GM23338 (cell line): Measurements from ENCODE around the gene MED12L. TPM values are rescaled to one million over a fixed set of nuclear protein-coding genes. Genes with fewer than 3 reads are reported as not detected.

ENCODE experiments used
- ATAC-seq: fragments of 200-7000 bp; cut with Tn5 transposase; 3 replicates; pipeline ENCODE4 v1.9.1; 2020
- DNase-seq: peaks from one replicate; pipeline ENCODE4 v3.0.0-alpha.2; 2015; ENCODE audit warnings: low spot score
- H2AFZ ChIP-seq: fragments of 200-600 bp; sonication (generic); 2 replicates; pipeline ENCODE4 v1.8.0; 2016; ENCODE audit warnings: antibody characterized with exemption, mild to moderate bottlenecking, moderate library complexity
- H3F3A ChIP-seq: fragments of 200-600 bp; sonication (generic); replicated peaks from 2 replicates; pipeline ENCODE4 v1.8.0; 2017; ENCODE audit warnings: antibody characterized with exemption, mixed run types, low read depth
- H3K27ac ChIP-seq: fragments of 200-600 bp; sonication (generic); 2 replicates; pipeline ENCODE4 v1.6.1; 2016; ENCODE audit warnings: low read depth
- H3K27me3 ChIP-seq: fragments of 200-600 bp; sonication (generic); 2 replicates; pipeline ENCODE4 v1.8.0; 2016; ENCODE audit warnings: mild to moderate bottlenecking, mixed run types, moderate library complexity; ENCODE audit not compliant: insufficient read depth
- H3K36me3 ChIP-seq: fragments of 200-600 bp; sonication (generic); 2 replicates; pipeline ENCODE4 v1.8.0; 2016; ENCODE audit warnings: mild to moderate bottlenecking; ENCODE audit not compliant: insufficient read depth
- H3K4me1 ChIP-seq: fragments of 200-600 bp; sonication (generic); 2 replicates; pipeline ENCODE4 v1.8.0; 2016; ENCODE audit warnings: mild to moderate bottlenecking, moderate library complexity; ENCODE audit not compliant: insufficient read depth
- H3K4me2 ChIP-seq: fragments of 200-600 bp; sonication (generic); 2 replicates; pipeline ENCODE4 v1.7.1; 2017; ENCODE audit warnings: mixed run types
- H3K4me3 ChIP-seq: fragments of 200-600 bp; sonication (generic); 2 replicates; pipeline ENCODE4 v1.6.1; 2016; ENCODE audit warnings: mixed run types
- H3K79me2 ChIP-seq: fragments of 200-600 bp; sonication (generic); replicated peaks from 2 replicates; pipeline ENCODE4 v1.8.0; 2017; ENCODE audit warnings: mild to moderate bottlenecking; ENCODE audit not compliant: insufficient read depth
- H3K9me2 ChIP-seq: fragments of 200-600 bp; sonication (generic); 2 replicates; pipeline ENCODE4 v1.8.0; 2017; ENCODE audit not compliant: insufficient read depth
- H4K20me1 ChIP-seq: fragments of 200-600 bp; sonication (generic); replicated peaks from 2 replicates; pipeline ENCODE4 v1.8.0; 2017; ENCODE audit warnings: mild to moderate bottlenecking; ENCODE audit not compliant: insufficient read depth
- H3K27ac Mint-ChIP-seq: 2 replicates; pipeline ENCODE4 v1.8.0; 2020; ENCODE audit warnings: inconsistent platforms, mild to moderate bottlenecking, moderate library complexity, mixed read lengths
- H3K27me3 Mint-ChIP-seq: 3 replicates; pipeline ENCODE4 v1.8.0; 2022; ENCODE audit warnings: low read depth, mild to moderate bottlenecking, moderate library complexity, mixed read lengths, inconsistent platforms; ENCODE audit not compliant: insufficient read depth, poor library complexity
- H3K36me3 Mint-ChIP-seq: 3 replicates; pipeline ENCODE4 v1.8.0; 2021; ENCODE audit warnings: low read depth, mild to moderate bottlenecking, inconsistent platforms, moderate library complexity, mixed read lengths
- H3K4me1 Mint-ChIP-seq: 3 replicates; pipeline ENCODE4 v1.8.0; 2020; ENCODE audit warnings: mild to moderate bottlenecking, inconsistent platforms, mixed read lengths
- H3K4me3 Mint-ChIP-seq: 3 replicates; pipeline ENCODE4 v1.8.0; 2021; ENCODE audit warnings: moderate library complexity, mild to moderate bottlenecking, inconsistent platforms, mixed read lengths
- H3K9me3 Mint-ChIP-seq: 3 replicates; pipeline ENCODE4 v1.8.0; 2020; ENCODE audit warnings: moderate library complexity, mild to moderate bottlenecking, inconsistent platforms, mixed read lengths
- ETS1 ChIP-seq: IDR thresholded peaks from 2 replicates; pipeline ENCODE4 v1.6.1; 2016; ENCODE audit warnings: antibody characterized with exemption
- EZH2 ChIP-seq: fragments of 200-600 bp; sonication (generic); IDR thresholded peaks from one replicate; pipeline ENCODE4 v1.8.0; 2017; ENCODE audit warnings: antibody characterized with exemption, mild to moderate bottlenecking, low read depth; ENCODE audit not compliant: unreplicated experiment
- EZH2phosphoT487 ChIP-seq: fragments of 200-600 bp; sonication (generic); IDR thresholded peaks from one replicate; pipeline ENCODE4 v1.8.1; 2018; ENCODE audit warnings: antibody characterized with exemption; ENCODE audit not compliant: unreplicated experiment
- JUNB ChIP-seq: IDR thresholded peaks from one replicate; pipeline ENCODE4 v1.6.1; 2016; ENCODE audit warnings: antibody characterized with exemption; ENCODE audit not compliant: unreplicated experiment
- REST ChIP-seq: IDR thresholded peaks from one replicate; pipeline ENCODE4 v1.6.1; 2018; ENCODE audit warnings: antibody characterized with exemption; ENCODE audit not compliant: unreplicated experiment
- STAT1 ChIP-seq: IDR thresholded peaks from one replicate; pipeline ENCODE4 v1.6.1; 2016; ENCODE audit warnings: antibody characterized with exemption; ENCODE audit not compliant: unreplicated experiment
- ZNF114 ChIP-seq: fragments of 250-450 bp; sonication (Bioruptor Pico); IDR thresholded peaks from 2 replicates; pipeline ENCODE4 v1.5.0; 2020; ENCODE audit warnings: mild to moderate bottlenecking, moderate library complexity
- ZNF331 ChIP-seq: fragments of 250-450 bp; sonication (Bioruptor Pico); IDR thresholded peaks from 2 replicates; pipeline ENCODE4 v1.5.0; 2020; ENCODE audit warnings: low read depth, mild to moderate bottlenecking, moderate library complexity
- polyA plus RNA-seq: library from polyadenylated mRNA; unstranded; fragments of >200 nt; fragmentation: Nextera tagmentation; extraction: Ambion mirVana; gene quantifications from 2 replicates; pipeline ENCODE4 v1.2.1, GENCODE V29; 2016
- total RNA-seq: library from RNA; depleted of rRNA; stranded (reverse); fragments of >200 nt; shearing (Covaris generic); gene quantifications from 2 replicates; pipeline ENCODE4 v1.2.3, GENCODE V29; 2014

Gene MED12L
- total and polyA plus RNA-seq, 2 experiments from 2014 or later = 5.7 to 25.0 TPM

- no peak overlapping the region for H2AFZ ChIP-seq
- no peaks in the 10 kb centered on the region for H3K9me3 Mint-ChIP-seq
- H3K9me2 ChIP-seq = no peaks in the 10 kb centered on the region
- H3K27me3 ChIP-seq = no peaks in the 10 kb centered on the region
- H3K4me1 Mint-ChIP-seq = peaks cover 13% of the 10 kb centered on the region
- no peak for DNase-seq
- peak; percentile 78 for ATAC-seq
- H3K36me3 Mint-ChIP-seq = no peaks in the 10 kb centered on the region
- H3K27ac Mint-ChIP-seq = 0 out of 2 replicates have a peak overlapping the region, but pooled peaks have one; percentile 47
- H3K79me2 ChIP-seq = no peaks in the 10 kb centered on the region
- no peak overlapping the region for H3K4me3 ChIP-seq
- no peak overlapping the region for H3K4me3 Mint-ChIP-seq
- no peak overlapping the region for H3K27ac ChIP-seq
- TF ChIP-seq ZNF114 (CRISPR knock-in tag) (no peak), REST (no peak), STAT1 (no peak), EZH2 (no peak), JUNB (no peak), EZH2phosphoT487 (no peak)
- H3K27me3 Mint-ChIP-seq = no peaks in the 10 kb centered on the region
- no peaks in the 10 kb centered on the region for H4K20me1 ChIP-seq
- H3K4me2 ChIP-seq = no peak overlapping the region
- H3K4me1 ChIP-seq = peaks cover 9% of the 10 kb centered on the region; the same call in 1 of the 2 replicates
- H3K36me3 ChIP-seq = no peaks in the 10 kb centered on the region
- H3F3A ChIP-seq = no peaks in the 10 kb centered on the region
These were observed 92.9 kb downstream of the MED12L start for GRCh38 chr3:151178208-151178845.

GRCh38 chr3:151182349-151183079, 97.0 kb downstream of the MED12L start:
- Mint-ChIP-seq H3K4me1 (peaks cover 22% of the 10 kb centered on the region), H3K27me3 (no peaks in the 10 kb centered on the region), H3K9me3 (no peaks in the 10 kb centered on the region), H3K27ac (peak overlapping the region; percentile 49; the same call in 1 of the 2 replicates), H3K36me3 (no peaks in the 10 kb centered on the region), H3K4me3 (no peak overlapping the region)
- Histone ChIP-seq H3K9me2 (no peaks in the 10 kb centered on the region), H4K20me1 (no peaks in the 10 kb centered on the region), H3K4me2 (no peak overlapping the region), H3K4me1 (peaks cover 9% of the 10 kb centered on the region; the same call in 1 of the 2 replicates), H3K27me3 (no peaks in the 10 kb centered on the region), H3K36me3 (no peaks in the 10 kb centered on the region; the same call in 1 of the 2 replicates), H3K27ac (peak overlapping the region; percentile 56; the same call in 1 of the 2 replicates), H3F3A (no peaks in the 10 kb centered on the region), H3K79me2 (no peaks in the 10 kb centered on the region), H2AFZ (no peak overlapping the region), H3K4me3 (no peak overlapping the region)
- ATAC-seq (peak; percentile 54), DNase-seq (no peak)
- TF ChIP-seq REST (no peak), ZNF331 (CRISPR knock-in tag) (no peak), ETS1 (no peak)
